SU-DHL-6 (cell line): Measurements from ENCODE around the gene LLCFC1.

Experiments used
- H2AFZ ChIP-seq: fragments of 200-600 bp; sonication (generic); 2 replicates; pipeline ENCODE4 v1.6.1; 2014; ENCODE audit warnings: low read depth, mild to moderate bottlenecking, moderate library complexity, mixed read lengths, antibody characterized with exemption, low read length; ENCODE audit not compliant: severe bottlenecking
- H3F3A ChIP-seq: fragments of 200-600 bp; shearing (Covaris generic); 2 replicates; pipeline ENCODE4 v1.6.0; 2016; ENCODE audit warnings: antibody characterized with exemption, mild to moderate bottlenecking; ENCODE audit not compliant: insufficient read depth
- H3K27ac ChIP-seq: fragments of 200-600 bp; sonication (generic); 2 replicates; pipeline ENCODE4 v1.5.1; 2016; ENCODE audit warnings: low read depth, mild to moderate bottlenecking, low read length, moderate library complexity, mixed read lengths
- H3K27me3 ChIP-seq: fragments of 200-600 bp; sonication (generic), shearing (Covaris generic); 2 replicates; pipeline ENCODE4 v1.6.0; 2014; ENCODE audit warnings: mild to moderate bottlenecking, low read length
- H3K36me3 ChIP-seq: fragments of 200-600 bp; sonication (generic); 2 replicates; pipeline ENCODE4 v1.6.1; 2014; ENCODE audit warnings: mild to moderate bottlenecking, low read length, mixed read lengths
- H3K4me2 ChIP-seq: fragments of 300-600, 200-600 bp; shearing (Covaris generic), sonication (generic); 2 replicates; pipeline ENCODE4 v1.6.0; 2014; ENCODE audit warnings: low read length, low read depth, mild to moderate bottlenecking; ENCODE audit not compliant: poor library complexity, severe bottlenecking
- H3K4me3 ChIP-seq: fragments of 200-600 bp; sonication (generic); 2 replicates; pipeline ENCODE4 v1.5.1; 2014; ENCODE audit warnings: antibody characterized with exemption, low read length, mild to moderate bottlenecking, mixed read lengths; ENCODE audit not compliant: insufficient read depth, poor library complexity, severe bottlenecking
- H3K79me2 ChIP-seq: fragments of 200-600 bp; sonication (generic); 2 replicates; pipeline ENCODE4 v1.6.1; 2014; ENCODE audit warnings: mild to moderate bottlenecking, low read length, moderate library complexity; ENCODE audit not compliant: insufficient read depth
- H3K9ac ChIP-seq: fragments of 200-600 bp; sonication (generic); 2 replicates; pipeline ENCODE4 v1.7.0; 2014; ENCODE audit warnings: mild to moderate bottlenecking, low read length
- H3K9me2 ChIP-seq: fragments of 200-600 bp; sonication (generic); replicated peaks from 2 replicates; pipeline ENCODE4 v1.6.1; 2014; ENCODE audit warnings: low read length; ENCODE audit not compliant: insufficient read depth
- H3K9me3 ChIP-seq: fragments of 200-600 bp; sonication (generic); 2 replicates; pipeline ENCODE4 v1.6.1; 2014; ENCODE audit warnings: low read length, mixed read lengths; ENCODE audit not compliant: insufficient read depth
- H4K20me1 ChIP-seq: fragments of 200-600 bp; sonication (generic); 2 replicates; pipeline ENCODE4 v1.6.1; 2014; ENCODE audit warnings: low read depth, mild to moderate bottlenecking, antibody characterized with exemption, low read length, moderate library complexity, mixed read lengths
- CTCF ChIP-seq: fragments of 200-600 bp; sonication (generic); IDR thresholded peaks from one replicate; pipeline ENCODE4 v1.5.1; 2017; ENCODE audit warnings: antibody characterized with exemption, mild to moderate bottlenecking, low read length, moderate library complexity; ENCODE audit not compliant: insufficient read depth, poor library complexity, severe bottlenecking
- EZH2phosphoT487 ChIP-seq: fragments of 200-600 bp; sonication (generic), shearing (Covaris generic); conservative IDR thresholded peaks from 2 replicates; pipeline ENCODE4 v1.6.1; 2018; ENCODE audit warnings: mild to moderate bottlenecking, antibody characterized with exemption, low read length, moderate library complexity, mixed read lengths

The LLCFC1 gene

GRCh38 chr7:142962991-142963390 lies 23.7 kb downstream of the LLCFC1 start:
- no peaks in the 10 kb centered on the region for H4K20me1 ChIP-seq
- H3K9me3 ChIP-seq = no peaks in the 10 kb centered on the region
- no peaks in the 10 kb centered on the region for H3F3A ChIP-seq
- no peak overlapping the region for H3K4me2 ChIP-seq
- no peaks in the 10 kb centered on the region for H3K9me2 ChIP-seq
- H3K4me3 ChIP-seq = no peak overlapping the region
- no peaks in the 10 kb centered on the region for H3K79me2 ChIP-seq
- H3K36me3 ChIP-seq = no peaks in the 10 kb centered on the region
- TF ChIP-seq CTCF (no peak), EZH2phosphoT487 (no peak)
- no peak overlapping the region for H3K27ac ChIP-seq
- no peaks in the 10 kb centered on the region for H3K27me3 ChIP-seq
- H2AFZ ChIP-seq = no peak overlapping the region
- H3K9ac ChIP-seq = no peak overlapping the region

- Histone ChIP-seq H2AFZ (no peak overlapping the region), H3F3A (no peaks in the 10 kb centered on the region), H3K4me3 (no peak overlapping the region), H3K9me2 (no peaks in the 10 kb centered on the region), H3K9me3 (no peaks in the 10 kb centered on the region), H3K4me2 (no peak overlapping the region), H3K9ac (no peak overlapping the region), H3K36me3 (no peaks in the 10 kb centered on the region), H3K79me2 (no peaks in the 10 kb centered on the region), H3K27ac (no peak overlapping the region), H4K20me1 (no peaks in the 10 kb centered on the region), H3K27me3 (no peaks in the 10 kb centered on the region)
- no peak for TF ChIP-seq EZH2phosphoT487
- TF ChIP-seq CTCF = no peak
These were observed 24.7 kb downstream of the LLCFC1 start for GRCh38 chr7:142963993-142964392.

GRCh38 chr7:142964502-142965246 lies 25.4 kb downstream of the LLCFC1 start:
- Histone ChIP-seq H4K20me1 (no peaks in the 10 kb centered on the region), H3K9ac (no peak overlapping the region), H3K9me2 (no peaks in the 10 kb centered on the region), H3K4me2 (no peak overlapping the region), H3K9me3 (no peaks in the 10 kb centered on the region), H3K4me3 (no peak overlapping the region), H3F3A (no peaks in the 10 kb centered on the region), H3K36me3 (no peaks in the 10 kb centered on the region), H2AFZ (no peak overlapping the region), H3K27ac (no peak overlapping the region), H3K79me2 (no peaks in the 10 kb centered on the region), H3K27me3 (no peaks in the 10 kb centered on the region)
- TF ChIP-seq CTCF = no peak
- TF ChIP-seq EZH2phosphoT487 = no peak
